H1 (cell line): ENCODE results near the gene RGS17. TPM values are rescaled to one million over a fixed set of nuclear protein-coding genes. Genes with fewer than 3 reads are reported as not detected.

Experiments
- CTCF ChIA-PET: fragments of 300-600 bp; sonication (Branson Sonifier 250); formaldehyde crosslinking; loops from one replicate; lab custom pipeline; 2021; ENCODE audit not compliant: partially characterized antibody; lab: Charles Lee
- POLR2A ChIA-PET: fragments of 300-600 bp; sonication (Branson Sonifier 250); formaldehyde crosslinking; loops from one replicate; lab custom pipeline; 2021; ENCODE audit warnings: inconsistent platforms; ENCODE audit not compliant: partially characterized antibody; lab: Charles Lee
- DNase-seq, 2 experiments: peaks; one replicate each; pipeline versions ENCODE4 v3.0.0 to v3.0.0-alpha.2; 2010 to 2022; ENCODE audit warnings: low spot score in 2 of 2, low read depth in 1 of 2, mixed read lengths in 1 of 2
- FAIRE-seq: peaks from 2 replicates; lab custom pipeline; 2011; peaks lifted over from hg19 to GRCh38; lab: Jason Lieb, UNC
- H2AFZ ChIP-seq: 2 replicates; pipeline ENCODE4 v1.8.1; 2012; ENCODE audit warnings: low read length, inconsistent platforms
- H2AK5ac ChIP-seq: 2 replicates; pipeline ENCODE4 v1.6.1; 2013; ENCODE audit warnings: low read depth, low read length
- H2BK120ac ChIP-seq: replicated peaks from 2 replicates; pipeline ENCODE3; 2013; ENCODE audit warnings: low read depth, low read length, inconsistent platforms
- H2BK12ac ChIP-seq: 2 replicates; pipeline ENCODE4 v1.6.1; 2013; ENCODE audit warnings: low read depth, low read length
- H2BK15ac ChIP-seq: 2 replicates; pipeline ENCODE4 v1.6.1; 2013; ENCODE audit warnings: low read length
- H2BK20ac ChIP-seq: 2 replicates; pipeline ENCODE4 v1.6.1; 2013; ENCODE audit warnings: low read length
- H2BK5ac ChIP-seq: 2 replicates; pipeline ENCODE4 v1.6.1; 2013; ENCODE audit warnings: low read depth, low read length
- H3K14ac ChIP-seq: 2 replicates; pipeline ENCODE4 v1.6.1; 2013; ENCODE audit warnings: inconsistent platforms; ENCODE audit not compliant: insufficient read length
- H3K18ac ChIP-seq: 2 replicates; pipeline ENCODE4 v1.6.1; 2013; ENCODE audit warnings: low read length; ENCODE audit errors: extremely low read depth
- H3K23ac ChIP-seq: 2 replicates; pipeline ENCODE4 v1.6.1; 2013; ENCODE audit warnings: inconsistent platforms; ENCODE audit not compliant: insufficient read length
- H3K23me2 ChIP-seq: 2 replicates; pipeline ENCODE4 v1.6.1; 2013; ENCODE audit warnings: low read depth, low read length
- H3K27ac ChIP-seq: 2 replicates; pipeline ENCODE4 v1.6.1; 2011; ENCODE audit warnings: low read depth, low read length, inconsistent platforms
- H3K27me3 ChIP-seq, 4 experiments: replicated peaks in 1 of 4; 1 replicate in 1 of 4; 2 replicates in 3 of 4; pipeline versions ENCODE4 v1.6.1 to v1.8.1; 2011 to 2013; ENCODE audit warnings: low read length in 3 of 4, mild to moderate bottlenecking in 3 of 4, inconsistent platforms in 2 of 4, mixed read lengths in 2 of 4, moderate library complexity in 1 of 4; ENCODE audit not compliant: control insufficient read depth in 3 of 4, insufficient read depth in 3 of 4; ENCODE audit errors: extremely low read depth in 1 of 4
- H3K36me3 ChIP-seq, 4 experiments: 2 replicates each; pipeline versions ENCODE4 v1.6.1 to v1.8.1; 2011 to 2013; ENCODE audit warnings: mild to moderate bottlenecking in 4 of 4, low read length in 3 of 4, moderate library complexity in 2 of 4, control low read depth in 1 of 4, inconsistent platforms in 1 of 4; ENCODE audit not compliant: insufficient read depth in 4 of 4, control insufficient read depth in 2 of 4
- H3K4ac ChIP-seq: replicated peaks from 2 replicates; pipeline ENCODE3; 2013; ENCODE audit warnings: low read length, low read depth, mixed read lengths, inconsistent platforms; ENCODE audit not compliant: insufficient read length
- H3K4me1 ChIP-seq, 4 experiments: replicated peaks in 1 of 4; 1 replicate in 1 of 4; 2 replicates in 3 of 4; pipeline versions ENCODE4 v1.6.1 to v1.8.1; 2011 to 2013; ENCODE audit warnings: low read length in 3 of 4, inconsistent platforms in 2 of 4, mixed read lengths in 1 of 4; ENCODE audit not compliant: insufficient read depth in 4 of 4, control insufficient read depth in 3 of 4
- H3K4me2 ChIP-seq, 2 experiments: 2 replicates each; pipeline versions ENCODE4 v1.6.1 to v1.8.1; 2011 to 2013; ENCODE audit warnings: low read depth in 2 of 2, low read length in 2 of 2, control low read depth in 1 of 2, inconsistent platforms in 1 of 2, mild to moderate bottlenecking in 1 of 2; ENCODE audit not compliant: insufficient read depth in 1 of 2
- H3K4me3 ChIP-seq, 4 experiments: fragments of 200-600, 300-600 bp in 1 of 4; sonication (generic), shearing (Covaris generic), sonication (Bioruptor Twin) in 1 of 4; 2 replicates each; pipeline versions ENCODE4 v1.5.1 to v1.8.1; 2011 to 2016; ENCODE audit warnings: low read length in 4 of 4, low read depth in 3 of 4, control low read depth in 2 of 4, inconsistent platforms in 2 of 4, mild to moderate bottlenecking in 2 of 4, mixed read lengths in 1 of 4, moderate library complexity in 1 of 4; ENCODE audit not compliant: insufficient read depth in 2 of 4; ENCODE audit errors: extremely low read depth in 1 of 4
- H3K56ac ChIP-seq: replicated peaks from 2 replicates; pipeline ENCODE3; 2013; ENCODE audit warnings: low read depth, mild to moderate bottlenecking, mixed read lengths, low read length, inconsistent platforms; ENCODE audit not compliant: insufficient read length
- H3K79me1 ChIP-seq: 2 replicates; pipeline ENCODE4 v1.6.1; 2013; ENCODE audit warnings: low read depth, low read length, control low read depth
- H3K79me2 ChIP-seq, 2 experiments: 2 replicates each; pipeline versions ENCODE4 v1.6.1 to v1.8.1; 2012 to 2013; ENCODE audit warnings: low read length in 2 of 2, mild to moderate bottlenecking in 2 of 2, inconsistent platforms in 1 of 2; ENCODE audit not compliant: insufficient read depth in 2 of 2, control insufficient read depth in 1 of 2
- H3K9ac ChIP-seq, 4 experiments: replicated peaks in 1 of 4; 1 replicate in 1 of 4; 2 replicates in 3 of 4; pipeline versions ENCODE4 v1.6.1 to v1.8.1; 2011 to 2013; ENCODE audit warnings: low read depth in 3 of 4, low read length in 3 of 4, control low read depth in 2 of 4, mild to moderate bottlenecking in 2 of 4, moderate library complexity in 2 of 4, inconsistent platforms in 1 of 4; ENCODE audit errors: extremely low read depth in 1 of 4
- H3K9me3 ChIP-seq, 2 experiments: 2 replicates each; pipeline versions ENCODE4 v1.6.1 to v1.8.1; 2012 to 2013; ENCODE audit warnings: mild to moderate bottlenecking in 2 of 2, moderate library complexity in 2 of 2, control low read depth in 1 of 2, inconsistent platforms in 1 of 2, low read depth in 1 of 2, low read length in 1 of 2, mixed read lengths in 1 of 2; ENCODE audit not compliant: insufficient read depth in 2 of 2
- H4K20me1 ChIP-seq, 2 experiments: replicated peaks in 1 of 2; 2 replicates each; pipeline versions ENCODE3 to v1.8.1; 2011 to 2013; ENCODE audit warnings: inconsistent platforms in 2 of 2, low read length in 2 of 2, mild to moderate bottlenecking in 1 of 2; ENCODE audit not compliant: insufficient read depth in 2 of 2, control insufficient read depth in 1 of 2
- H4K5ac ChIP-seq: 2 replicates; pipeline ENCODE4 v1.6.1; 2013; ENCODE audit warnings: low read length, low read depth, mixed read lengths, inconsistent platforms; ENCODE audit not compliant: insufficient read length
- H4K8ac ChIP-seq: 2 replicates; pipeline ENCODE4 v1.8.0; 2013; ENCODE audit warnings: mild to moderate bottlenecking, moderate library complexity, low read length, inconsistent platforms; ENCODE audit not compliant: insufficient read depth; ENCODE audit errors: extremely low read depth
- H4K91ac ChIP-seq: replicated peaks from 2 replicates; pipeline ENCODE3; 2013; ENCODE audit warnings: low read length, mixed read lengths, inconsistent platforms; ENCODE audit not compliant: insufficient read length
- CHD1 ChIP-seq: IDR thresholded peaks from 2 replicates; pipeline ENCODE4 v1.6.1; 2012; ENCODE audit warnings: low read depth, low read length, improper control_type of control experiment
- CHD2 ChIP-seq: IDR thresholded peaks from 2 replicates; pipeline ENCODE4 v1.6.1; 2012; ENCODE audit warnings: low read length, improper control_type of control experiment
- GTF2F1 ChIP-seq: IDR thresholded peaks from 2 replicates; pipeline ENCODE4 v1.6.1; 2012; ENCODE audit warnings: low read depth, low read length, improper control_type of control experiment, borderline replicate concordance
- KDM5A ChIP-seq: fragments of 200-600 bp; IDR thresholded peaks from 2 replicates; pipeline ENCODE4 v1.7.1; 2012; ENCODE audit warnings: mild to moderate bottlenecking, low read length, inconsistent platforms, mixed read lengths
- TAF7 ChIP-seq: optimal IDR thresholded peaks from 2 replicates; pipeline ENCODE3; 2011; ENCODE audit warnings: low read depth, mild to moderate bottlenecking, inconsistent platforms, low read length, moderate library complexity, borderline replicate concordance
- polyA plus RNA-seq, 7 experiments: library from polyadenylated mRNA; depleted of rRNA in 3 of 7; stranded (reverse) in 5 of 7; unstranded in 2 of 7; fragments of >200 nt in 5 of 7; fragments of 200-250 nt in 2 of 7; gene quantifications; 1 replicate in 5 of 7; 2 replicates in 1 of 7; 4 replicates in 1 of 7; pipeline versions ENCODE4 v1.2.1 to v1.2.3, GENCODE V29; 2011 to 2013; ENCODE audit warnings: missing spikeins in 2 of 7, mixed read lengths in 2 of 7
- total RNA-seq: library from RNA; stranded (reverse); fragmentation: NEBNext Ultra II Directional; extraction: Animal tissue kit (Norgen Biotek cat#: 25700); gene quantifications from 2 replicates; pipeline ENCODE4 v1.2.1, GENCODE V29; 2021

The RGS17 gene
- total and polyA plus RNA-seq, 2 of the 8 experiments (the other 6 are each of a cell fraction or from before 2014, with no cell fraction given): 2.0 to 12.2 TPM

GRCh38 chr6:153125032-153125431, 6.0 kb downstream of the RGS17 start:
- H3K23ac ChIP-seq: no peak overlapping the region
- peaks cover 0 to 10% of the 10 kb centered on the region in 2 experiments; a peak in 2 of 4 replicates for H3K79me2 ChIP-seq
- H3K27ac ChIP-seq: no peak overlapping the region
- no peak overlapping the region for H3K4ac ChIP-seq
- peaks cover 0 to 5% of the 10 kb centered on the region in 2 experiments for H4K20me1 ChIP-seq
- peaks cover 2% of the 10 kb centered on the region; the same call in 1 of the 2 replicates for H3K23me2 ChIP-seq
- H3K4me2 ChIP-seq: no peak overlapping the region
- ChIA-PET CTCF (interaction anchor here (1.3 to 3.4 kb wide), 2 partner anchors 18 to 171 kb away, joined by 3 to 14 read pairs; no protein-coding TSS in a partner anchor), POLR2A (no interaction called here)
- peaks cover 0 to 5% (median under 1%) of the 10 kb centered on the region in 4 experiments; a peak in 1 of 7 replicates for H3K4me1 ChIP-seq
- H2BK15ac ChIP-seq: no peak overlapping the region
- H2AFZ ChIP-seq: no peak overlapping the region
- H3K56ac ChIP-seq: no peak overlapping the region
- H2AK5ac ChIP-seq: no peak overlapping the region
- no peak overlapping the region for H4K91ac ChIP-seq
- no peak for DNase-seq
- no peak overlapping the region for H2BK5ac ChIP-seq
- no peak for FAIRE-seq
- no peaks in the 10 kb centered on the region for H3K9me3 ChIP-seq
- H3K4me3 ChIP-seq: no peak overlapping the region
- no peaks in the 10 kb centered on the region for H3K36me3 ChIP-seq
- no peak overlapping the region for H2BK20ac ChIP-seq
- TF ChIP-seq GTF2F1 (no peak), TAF7 (no peak), CHD2 (no peak), KDM5A (no peak), CHD1 (no peak)
- no peak overlapping the region for H3K18ac ChIP-seq
- H2BK12ac ChIP-seq: no peak overlapping the region
- H3K79me1 ChIP-seq: no peaks in the 10 kb centered on the region; the same call in 1 of the 2 replicates
- no peak overlapping the region for H4K5ac ChIP-seq
- no peak overlapping the region for H4K8ac ChIP-seq
- no peak overlapping the region for H2BK120ac ChIP-seq
- no peak overlapping the region for H3K9ac ChIP-seq
- H3K14ac ChIP-seq: no peak overlapping the region
- H3K27me3 ChIP-seq: peaks cover 0 to 12% (median 5%) of the 10 kb centered on the region in 4 experiments; a peak in 5 of 7 replicates
